OCI-LY7 (cell line): Measurements from ENCODE around the gene CCDC91. TPM values are rescaled to one million over a fixed set of nuclear protein-coding genes. Genes with fewer than 3 reads are reported as not detected.

ENCODE experiments used
- BruUV-seq: library from RNA; stranded (reverse); fragments of 400-500 nt; replicated peaks from 2 replicates; lab custom pipeline; 2021; lab: Mats Ljungman, UMichigan
- CTCF ChIA-PET: fragments of 300-600 bp; sonication (Branson Sonifier 250); formaldehyde crosslinking; loops from one replicate; lab custom pipeline; 2022; ENCODE audit warnings: antibody characterized with exemption; ENCODE audit not compliant: unreplicated experiment; lab: Charles Lee
- POLR2A ChIA-PET: fragments of 300-600 bp; sonication (Branson Sonifier 250); formaldehyde crosslinking; loops from one replicate; lab custom pipeline; 2022; ENCODE audit warnings: antibody characterized with exemption; lab: Charles Lee
- DNase-seq: peaks from one replicate; pipeline ENCODE4 v3.0.0-alpha.2; 2015; ENCODE audit warnings: low spot score
- H2AFZ ChIP-seq: fragments of 200-600 bp; sonication (generic), shearing (Covaris generic); 2 replicates; pipeline ENCODE4 v1.6.1; 2014; ENCODE audit warnings: mild to moderate bottlenecking, antibody characterized with exemption, low read length, moderate library complexity
- H3K27ac ChIP-seq: fragments of 200-600 bp; sonication (generic); 2 replicates; pipeline ENCODE4 v1.5.1; 2014; ENCODE audit warnings: mixed run types, low read depth, mild to moderate bottlenecking, moderate library complexity, low read length, inconsistent platforms; ENCODE audit not compliant: poor library complexity, severe bottlenecking
- H3K36me3 ChIP-seq: fragments of 200-600 bp; sonication (generic); 2 replicates; pipeline ENCODE4 v1.6.1; 2014; ENCODE audit warnings: mild to moderate bottlenecking, antibody characterized with exemption, low read length, moderate library complexity, mixed read lengths; ENCODE audit not compliant: insufficient read depth
- H3K4me1 ChIP-seq: fragments of 200-600 bp; sonication (generic); 2 replicates; pipeline ENCODE4 v1.5.1; 2014; ENCODE audit warnings: mild to moderate bottlenecking, low read length; ENCODE audit not compliant: insufficient read depth, poor library complexity, severe bottlenecking
- H3K4me2 ChIP-seq: fragments of 200-600 bp; sonication (generic); 2 replicates; pipeline ENCODE4 v1.6.1; 2014; ENCODE audit warnings: mild to moderate bottlenecking, low read length
- H3K4me3 ChIP-seq: fragments of 200-600 bp; sonication (generic); 2 replicates; pipeline ENCODE4 v1.5.1; 2014; ENCODE audit warnings: mild to moderate bottlenecking, low read depth, low read length; ENCODE audit not compliant: poor library complexity, severe bottlenecking
- H3K79me2 ChIP-seq: fragments of 200-600 bp; sonication (generic); 2 replicates; pipeline ENCODE4 v1.6.1; 2016; ENCODE audit warnings: low read depth, mild to moderate bottlenecking, low read length, moderate library complexity, mixed read lengths; ENCODE audit not compliant: insufficient read depth
- H3K9me2 ChIP-seq: fragments of 200-600 bp; sonication (generic); 2 replicates; pipeline ENCODE4 v1.6.1; 2016; ENCODE audit warnings: mild to moderate bottlenecking, low read length, mixed read lengths; ENCODE audit not compliant: insufficient read depth
- H3K9me3 ChIP-seq: fragments of 200-600 bp; sonication (generic); 2 replicates; pipeline ENCODE4 v1.6.1; 2014; ENCODE audit warnings: mild to moderate bottlenecking, mixed run types, low read length, mixed read lengths
- H4K20me1 ChIP-seq: fragments of 200-600 bp; sonication (generic); 2 replicates; pipeline ENCODE4 v1.6.1; 2014; ENCODE audit warnings: mild to moderate bottlenecking, antibody characterized with exemption, low read length, moderate library complexity, mixed read lengths; ENCODE audit not compliant: insufficient read depth
- EZH2phosphoT487 ChIP-seq: fragments of 200-600 bp; sonication (generic); IDR thresholded peaks from 2 replicates; pipeline ENCODE4 v1.6.1; 2018; ENCODE audit warnings: low read depth, borderline replicate concordance, mild to moderate bottlenecking, mixed run types, antibody characterized with exemption, low read length, moderate library complexity, mixed read lengths
- intact Hi-C: fragments of 100-400 bp; cut with micrococcal nuclease; formaldehyde crosslinking; loops from one replicate; pipeline ENCODE4 v1.10.0; 2022; ENCODE audit not compliant: unreplicated experiment
- total RNA-seq, 2 experiments: library from RNA; depleted of rRNA in 1 of 2; stranded (reverse); fragments of >200 nt in 1 of 2; shearing (Covaris generic) in 1 of 2; gene quantifications; 2 replicates each; pipeline ENCODE4 v1.2.3, GENCODE V29; 2014 to 2022
- TF ChIP-seq, protein P1 (sequence below): fragments of 200-600 bp; sonication (generic); conservative IDR thresholded peaks from 2 replicates; pipeline ENCODE4 v1.5.1; 2014; ENCODE audit warnings: mild to moderate bottlenecking, antibody characterized with exemption, low read length, moderate library complexity, mixed read lengths

CCDC91 gene
- total RNA-seq, 2 experiments from 2014 or later: 15.8 to 23.8 TPM

DNA sequence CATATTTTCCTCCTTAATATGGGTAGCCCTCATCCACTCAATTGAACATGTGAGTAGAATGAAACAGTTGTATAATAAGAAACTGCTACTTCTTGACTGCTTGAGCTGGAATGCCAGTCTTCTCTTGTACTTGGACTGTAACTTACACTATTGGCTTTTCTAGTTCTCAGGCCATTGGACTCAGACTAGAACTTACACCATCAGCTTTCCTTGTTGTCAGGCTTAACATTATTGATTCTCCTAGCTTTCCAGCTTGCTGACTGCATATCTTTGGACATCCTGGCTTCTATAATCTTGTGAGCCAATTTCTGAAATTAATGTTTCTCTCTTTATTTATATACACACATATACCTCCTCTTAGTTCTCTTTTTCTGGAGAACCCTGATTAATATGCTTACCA lies 24.8 kb downstream of the CCDC91 start:
- H2AFZ ChIP-seq: no peak overlapping the region
- peaks cover 28% of the 10 kb centered on the region; the same call in 1 of the 2 replicates for H3K9me3 ChIP-seq
- no TSS peak for BruUV-seq
- ChIA-PET CTCF (no interaction called here), POLR2A (interaction anchor here (0.7 kb wide), 1 partner anchor 36 kb away, joined by 4 read pairs; no protein-coding TSS in a partner anchor)
- H3K79me2 ChIP-seq: no peaks in the 10 kb centered on the region
- no peak overlapping the region for H3K27ac ChIP-seq
- peaks cover 4% of the 10 kb centered on the region for H3K4me1 ChIP-seq
- no peaks in the 10 kb centered on the region for H3K9me2 ChIP-seq
- H3K4me2 ChIP-seq: no peak overlapping the region
- no peak overlapping the region for H3K4me3 ChIP-seq
- TF ChIP-seq EZH2phosphoT487: no peak
- TF ChIP-seq, protein P1, sequence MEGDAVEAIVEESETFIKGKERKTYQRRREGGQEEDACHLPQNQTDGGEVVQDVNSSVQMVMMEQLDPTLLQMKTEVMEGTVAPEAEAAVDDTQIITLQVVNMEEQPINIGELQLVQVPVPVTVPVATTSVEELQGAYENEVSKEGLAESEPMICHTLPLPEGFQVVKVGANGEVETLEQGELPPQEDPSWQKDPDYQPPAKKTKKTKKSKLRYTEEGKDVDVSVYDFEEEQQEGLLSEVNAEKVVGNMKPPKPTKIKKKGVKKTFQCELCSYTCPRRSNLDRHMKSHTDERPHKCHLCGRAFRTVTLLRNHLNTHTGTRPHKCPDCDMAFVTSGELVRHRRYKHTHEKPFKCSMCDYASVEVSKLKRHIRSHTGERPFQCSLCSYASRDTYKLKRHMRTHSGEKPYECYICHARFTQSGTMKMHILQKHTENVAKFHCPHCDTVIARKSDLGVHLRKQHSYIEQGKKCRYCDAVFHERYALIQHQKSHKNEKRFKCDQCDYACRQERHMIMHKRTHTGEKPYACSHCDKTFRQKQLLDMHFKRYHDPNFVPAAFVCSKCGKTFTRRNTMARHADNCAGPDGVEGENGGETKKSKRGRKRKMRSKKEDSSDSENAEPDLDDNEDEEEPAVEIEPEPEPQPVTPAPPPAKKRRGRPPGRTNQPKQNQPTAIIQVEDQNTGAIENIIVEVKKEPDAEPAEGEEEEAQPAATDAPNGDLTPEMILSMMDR: no peak
- no peak for DNase-seq
- H4K20me1 ChIP-seq: no peaks in the 10 kb centered on the region
- intact Hi-C loops: no loop called here
- peaks cover 19% of the 10 kb centered on the region for H3K36me3 ChIP-seq

DNA sequence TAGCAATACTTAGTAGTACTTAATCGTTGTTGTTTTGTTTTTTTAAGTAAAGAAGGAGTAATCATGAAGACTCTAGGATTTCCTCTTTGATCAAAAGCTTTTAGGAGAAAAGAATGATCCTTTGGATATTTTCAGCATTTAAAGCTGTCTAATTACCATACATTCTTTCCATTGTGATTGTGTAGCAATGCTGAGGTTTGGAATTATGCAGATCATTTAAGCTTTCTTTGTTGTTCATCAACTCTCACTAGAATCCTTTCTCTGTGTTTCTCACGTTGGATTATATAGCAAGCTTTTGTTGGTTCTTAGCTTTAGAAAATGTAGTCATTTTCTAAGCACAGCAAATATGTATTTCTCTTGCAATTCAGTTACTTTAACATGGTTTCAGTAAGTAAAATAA lies 25.8 kb downstream of the CCDC91 start:
- Histone ChIP-seq H3K36me3 (peaks cover 13% of the 10 kb centered on the region), H3K4me2 (no peak overlapping the region), H3K4me1 (peaks cover 4% of the 10 kb centered on the region), H4K20me1 (no peaks in the 10 kb centered on the region), H3K9me3 (peaks cover 20% of the 10 kb centered on the region; the same call in 1 of the 2 replicates), H3K27ac (no peak overlapping the region), H3K4me3 (no peak overlapping the region), H3K79me2 (peaks cover 5% of the 10 kb centered on the region; the same call in 1 of the 2 replicates), H3K9me2 (no peaks in the 10 kb centered on the region), H2AFZ (no peak overlapping the region)
- DNase-seq: no peak
- CTCF ChIA-PET: no interaction called here
- POLR2A ChIA-PET: interaction anchor here (0.6 kb wide), 1 partner anchor 22 kb away, joined by 3 read pairs; no protein-coding TSS in a partner anchor
- no TSS peak for BruUV-seq
- TF ChIP-seq, protein P1: no peak
- no peak for TF ChIP-seq EZH2phosphoT487
- intact Hi-C loops: no loop called here

DNA sequence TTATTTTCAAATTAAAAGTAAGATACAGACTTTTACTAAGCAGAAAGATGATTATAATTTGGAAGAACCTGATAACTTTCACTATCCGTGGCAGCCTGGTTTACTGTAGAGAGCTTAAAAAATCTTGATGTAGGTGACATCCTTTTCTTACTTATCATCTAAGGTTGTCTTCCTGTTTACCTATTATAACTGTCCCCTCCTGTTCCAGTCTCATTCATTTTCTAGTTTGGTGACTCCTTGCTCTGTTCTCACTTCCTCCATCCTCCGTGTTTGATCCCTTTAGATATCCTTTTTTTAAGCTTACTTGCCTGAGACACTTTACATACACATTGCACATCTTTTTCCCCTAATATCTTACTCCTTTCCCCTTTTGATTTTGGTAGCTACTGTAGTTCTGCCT lies 27.5 kb downstream of the CCDC91 start:
- no peaks in the 10 kb centered on the region for H3K36me3 ChIP-seq
- H3K4me2 ChIP-seq: no peak overlapping the region
- no peak for DNase-seq
- no peak overlapping the region for H2AFZ ChIP-seq
- no peaks in the 10 kb centered on the region for H3K9me2 ChIP-seq
- POLR2A ChIA-PET: interaction anchor here (0.7 to 0.9 kb wide), 3 partner anchors 8 to 339 kb away, joined by 3 to 4 read pairs (median 3); no protein-coding TSS in a partner anchor
- H3K4me3 ChIP-seq: no peak overlapping the region
- H3K79me2 ChIP-seq: peaks cover 17% of the 10 kb centered on the region; the same call in 1 of the 2 replicates
- intact Hi-C loops: no loop called here
- no peak overlapping the region for H3K27ac ChIP-seq
- H4K20me1 ChIP-seq: no peaks in the 10 kb centered on the region; the same call in 1 of the 2 replicates
- no TSS peak for BruUV-seq
- TF ChIP-seq EZH2phosphoT487: no peak
- TF ChIP-seq, protein P1: no peak
- H3K9me3 ChIP-seq: peaks cover 15% of the 10 kb centered on the region; the same call in 1 of the 2 replicates
- H3K4me1 ChIP-seq: peaks cover 18% of the 10 kb centered on the region
- CTCF ChIA-PET: no interaction called here
